ENCODE data around the gene FAU.
"Not testable (repeated sequence)": the region's sequence is repeated elsewhere in the genome, so short reads cannot be mapped to it uniquely, and the experiment has no call there.

FAU gene

GRCh38 chr11:65151331-65151899 is 29.5 kb upstream of the FAU start:
- Histone ChIP-seq H3K27me3 (ENCODE audit: insufficient read depth, insufficient read length) (no peaks in the 10 kb centered on the region), H3K9me3 (ENCODE audit: insufficient read depth, low read length) (peaks cover 16% of the 10 kb centered on the region), H3K4me3 (ENCODE audit: insufficient read length, low read depth) (no peak overlapping the region), H3K9ac (ENCODE audit: insufficient read length, low read depth) (no peak overlapping the region), H3K36me3 (ENCODE audit: insufficient read depth, insufficient read length, low read length) (no peaks in the 10 kb centered on the region), H3K4me1 (ENCODE audit: insufficient read depth, insufficient read length) (peaks cover 7% of the 10 kb centered on the region)
- DNase-seq (ENCODE audit: low read depth, low spot score): no peak
- no peak for TF ChIP-seq SUZ12 (IDR thresholded peaks at IDR 0.05; ENCODE audit: extremely low read depth, insufficient read depth, insufficient read length)

- no peaks in the 10 kb centered on the region for H3K27me3 ChIP-seq (ENCODE audit: insufficient read depth, insufficient read length)
- peaks cover 7% of the 10 kb centered on the region for H3K4me1 ChIP-seq (ENCODE audit: insufficient read depth, insufficient read length)
- peaks cover 19% of the 10 kb centered on the region for H3K9me3 ChIP-seq (ENCODE audit: insufficient read depth, low read length)
- no peaks in the 10 kb centered on the region for H3K36me3 ChIP-seq (ENCODE audit: insufficient read depth, insufficient read length, low read length)
- no peak overlapping the region for H3K9ac ChIP-seq (ENCODE audit: insufficient read length, low read depth)
- no peak for DNase-seq (ENCODE audit: low read depth, low spot score)
- no peak for TF ChIP-seq ZNF274 (IDR thresholded peaks at IDR 0.05; ENCODE audit: low read depth, low read length)
- no peak for TF ChIP-seq YY1 (IDR thresholded peaks at IDR 0.05; ENCODE audit: insufficient read depth, insufficient read length)
- no peak for TF ChIP-seq SUZ12 (IDR thresholded peaks at IDR 0.05; ENCODE audit: extremely low read depth, insufficient read depth, insufficient read length)
- H3K4me3 ChIP-seq (ENCODE audit: insufficient read length, low read depth): no peak overlapping the region
Observed at GRCh38 chr11:65150509-65151299, 28.8 kb upstream of the FAU start.

- H3K9me3 ChIP-seq (ENCODE audit: insufficient read depth, low read length): peaks cover 19% of the 10 kb centered on the region
- H3K9ac ChIP-seq (ENCODE audit: insufficient read length, low read depth); DNase-seq (ENCODE audit: low read depth, low spot score); H3K27me3 ChIP-seq (ENCODE audit: insufficient read depth, insufficient read length); H3K4me1 ChIP-seq (ENCODE audit: insufficient read depth, insufficient read length); H3K4me3 ChIP-seq (ENCODE audit: insufficient read length, low read depth); H3K36me3 ChIP-seq (ENCODE audit: insufficient read depth, insufficient read length, low read length): not testable (repeated sequence)
Observed at GRCh38 chr11:65150131-65150508, 28.2 kb upstream of the FAU start.

GRCh38 chr11:65148657-65149056 is 26.7 kb upstream of the FAU start:
- Histone ChIP-seq H3K36me3 (ENCODE audit: insufficient read depth, insufficient read length, low read length) (no peaks in the 10 kb centered on the region), H3K9me3 (ENCODE audit: insufficient read depth, low read length) (peaks cover 19% of the 10 kb centered on the region), H3K9ac (ENCODE audit: insufficient read length, low read depth) (no peak overlapping the region), H3K4me3 (ENCODE audit: insufficient read length, low read depth) (no peak overlapping the region), H3K27me3 (ENCODE audit: insufficient read depth, insufficient read length) (no peaks in the 10 kb centered on the region), H3K4me1 (ENCODE audit: insufficient read depth, insufficient read length) (peaks cover 7% of the 10 kb centered on the region)
- TF ChIP-seq ZNF274 (IDR thresholded peaks at IDR 0.05; ENCODE audit: low read depth, low read length): no peak
- no peak for TF ChIP-seq YY1 (IDR thresholded peaks at IDR 0.05; ENCODE audit: insufficient read depth, insufficient read length)
- TF ChIP-seq SUZ12 (IDR thresholded peaks at IDR 0.05; ENCODE audit: extremely low read depth, insufficient read depth, insufficient read length): no peak
- no peak for DNase-seq (ENCODE audit: low read depth, low spot score)

GRCh38 chr11:65147352-65148075 is 25.6 kb upstream of the FAU start:
- no peak overlapping the region for H3K9ac ChIP-seq (ENCODE audit: insufficient read length, low read depth)
- H3K4me1 ChIP-seq (ENCODE audit: insufficient read depth, insufficient read length): peaks cover 7% of the 10 kb centered on the region
- H3K27me3 ChIP-seq (ENCODE audit: insufficient read depth, insufficient read length): no peaks in the 10 kb centered on the region
- no peaks in the 10 kb centered on the region for H3K36me3 ChIP-seq (ENCODE audit: insufficient read depth, insufficient read length, low read length)
- H3K9me3 ChIP-seq (ENCODE audit: insufficient read depth, low read length): peaks cover 19% of the 10 kb centered on the region
- no peak for TF ChIP-seq SUZ12 (IDR thresholded peaks at IDR 0.05; ENCODE audit: extremely low read depth, insufficient read depth, insufficient read length)
- TF ChIP-seq YY1 (IDR thresholded peaks at IDR 0.05; ENCODE audit: insufficient read depth, insufficient read length): no peak
- no peak for TF ChIP-seq ZNF274 (IDR thresholded peaks at IDR 0.05; ENCODE audit: low read depth, low read length)
- DNase-seq (ENCODE audit: low read depth, low spot score): no peak
- no peak overlapping the region for H3K4me3 ChIP-seq (ENCODE audit: insufficient read length, low read depth)

DNA sequence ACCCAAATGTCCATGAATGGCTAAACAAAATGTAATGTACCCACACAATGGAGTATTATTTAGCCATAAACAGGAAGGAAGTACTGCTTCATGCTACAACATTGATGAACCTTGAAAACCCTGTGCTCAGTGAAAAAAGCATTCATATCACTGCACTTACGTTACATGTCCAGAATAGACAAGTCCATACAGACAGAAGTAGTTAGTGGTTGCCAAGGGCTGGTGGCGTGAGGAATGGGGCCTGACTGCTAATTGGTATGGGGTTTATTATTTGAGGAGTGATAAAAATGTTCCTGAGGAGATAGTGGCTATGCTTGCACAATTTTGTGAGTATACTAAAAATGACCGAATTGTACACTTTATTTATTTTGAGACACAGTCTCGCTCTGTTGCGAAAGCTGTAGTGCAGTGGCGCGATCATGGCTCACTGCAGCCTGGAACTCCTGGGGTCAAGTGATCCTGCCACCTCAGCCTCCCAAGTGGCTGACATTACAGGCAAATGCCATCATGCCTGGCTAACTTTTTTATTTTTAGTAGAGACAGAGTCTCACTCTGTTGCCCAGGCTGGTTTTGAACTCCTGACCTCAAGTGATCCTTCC is 20.1 kb upstream of the FAU start:
- H3K36me3 ChIP-seq (ENCODE audit: insufficient read depth, insufficient read length, low read length): no peaks in the 10 kb centered on the region
- H3K4me1 ChIP-seq (ENCODE audit: insufficient read depth, insufficient read length): no peaks in the 10 kb centered on the region
- no peak for DNase-seq (ENCODE audit: low read depth, low spot score)

DNA sequence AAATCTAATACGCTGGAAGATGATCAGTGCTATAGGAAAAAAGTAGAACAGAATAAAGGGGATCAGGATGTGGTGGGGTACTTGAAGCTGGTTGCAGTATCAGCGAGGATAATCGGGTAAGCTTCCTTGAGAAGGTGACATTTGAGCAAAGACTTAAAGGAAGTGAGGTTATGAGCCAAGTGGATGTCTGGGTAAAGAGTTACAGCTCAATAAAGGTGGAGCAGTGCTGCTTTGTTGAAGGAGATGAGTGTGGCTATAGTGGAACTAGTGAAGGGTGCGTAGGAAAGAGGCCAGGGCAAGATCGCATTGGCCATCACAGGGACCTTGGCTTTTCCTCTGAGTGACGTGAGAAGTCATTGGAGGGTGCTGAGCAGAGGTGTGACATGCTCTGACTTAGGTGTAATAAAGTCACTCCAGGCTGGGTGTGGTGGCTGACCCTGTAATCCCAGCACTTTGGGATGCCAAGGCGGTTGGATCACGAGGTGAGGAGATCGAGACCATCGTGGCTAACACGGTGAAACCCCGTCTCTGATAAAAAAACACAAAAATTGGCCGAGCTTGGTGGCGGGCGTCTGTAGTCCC is 14.7 kb upstream of the FAU start:
- DNase-seq (ENCODE audit: low read depth, low spot score): no peak
- H3K4me1 ChIP-seq (ENCODE audit: insufficient read depth, insufficient read length): peaks cover 12% of the 10 kb centered on the region
- no peaks in the 10 kb centered on the region for H3K27me3 ChIP-seq (ENCODE audit: insufficient read depth, insufficient read length)
- H3K4me3 ChIP-seq (ENCODE audit: insufficient read length, low read depth): no peak overlapping the region
- no peaks in the 10 kb centered on the region for H3K9me3 ChIP-seq (ENCODE audit: insufficient read depth, low read length)
- TF ChIP-seq YY1 (IDR thresholded peaks at IDR 0.05; ENCODE audit: insufficient read depth, insufficient read length): no peak
- TF ChIP-seq ZNF274 (IDR thresholded peaks at IDR 0.05; ENCODE audit: low read depth, low read length): no peak
- TF ChIP-seq SUZ12 (IDR thresholded peaks at IDR 0.05; ENCODE audit: extremely low read depth, insufficient read depth, insufficient read length): no peak
- H3K36me3 ChIP-seq (ENCODE audit: insufficient read depth, insufficient read length, low read length): peaks cover 15% of the 10 kb centered on the region
- no peak overlapping the region for H3K9ac ChIP-seq (ENCODE audit: insufficient read length, low read depth)

More for the DNA sequence above, 20.1 kb upstream of the FAU start:
- Histone ChIP-seq H3K9me3 (ENCODE audit: insufficient read depth, low read length) (peaks cover 9% of the 10 kb centered on the region), H3K27me3 (ENCODE audit: insufficient read depth, insufficient read length) (no peaks in the 10 kb centered on the region), H3K4me3 (ENCODE audit: insufficient read length, low read depth) (no peak overlapping the region), H3K9ac (ENCODE audit: insufficient read length, low read depth) (no peak overlapping the region)
- TF ChIP-seq YY1 (IDR thresholded peaks at IDR 0.05; ENCODE audit: insufficient read depth, insufficient read length): no peak
- no peak for TF ChIP-seq SUZ12 (IDR thresholded peaks at IDR 0.05; ENCODE audit: extremely low read depth, insufficient read depth, insufficient read length)
- TF ChIP-seq ZNF274 (IDR thresholded peaks at IDR 0.05; ENCODE audit: low read depth, low read length): no peak
